Osteocyte (in vitro differentiated cells): ENCODE data around the gene TNFRSF18. TPM values are rescaled to one million over a fixed set of nuclear protein-coding genes. Genes with fewer than 3 reads are reported as not detected.

Source experiments
- DNase-seq: peaks from one replicate; pipeline ENCODE4 v3.0.0; 2021; ENCODE audit warnings: mixed read lengths; ENCODE audit not compliant: unreplicated experiment; ENCODE audit errors: extremely low spot score
- H3K27ac Mint-ChIP-seq: one replicate; pipeline ENCODE4 v1.8.0; 2021; ENCODE audit warnings: mild to moderate bottlenecking, mixed read lengths; ENCODE audit not compliant: unreplicated experiment
- H3K27me3 Mint-ChIP-seq: one replicate; pipeline ENCODE4 v1.8.0; 2021; ENCODE audit warnings: mixed read lengths; ENCODE audit not compliant: unreplicated experiment
- H3K36me3 Mint-ChIP-seq: one replicate; pipeline ENCODE4 v1.8.0; 2021; ENCODE audit warnings: mixed read lengths; ENCODE audit not compliant: unreplicated experiment
- H3K4me1 Mint-ChIP-seq: one replicate; pipeline ENCODE4 v1.8.0; 2021; ENCODE audit warnings: mixed read lengths; ENCODE audit not compliant: unreplicated experiment
- H3K4me3 Mint-ChIP-seq: one replicate; pipeline ENCODE4 v1.8.0; 2021; ENCODE audit warnings: mild to moderate bottlenecking, moderate library complexity, mixed read lengths; ENCODE audit not compliant: unreplicated experiment
- H3K9me3 Mint-ChIP-seq: one replicate; pipeline ENCODE4 v1.8.0; 2021; ENCODE audit warnings: mixed read lengths; ENCODE audit not compliant: unreplicated experiment
- CTCF ChIP-seq: fragments of 200-600 bp; sonication (generic); IDR thresholded peaks from 2 replicates; pipeline ENCODE4 v1.5.0; 2021; ENCODE audit warnings: antibody characterized with exemption, mild to moderate bottlenecking, moderate library complexity
- total RNA-seq: library from RNA; stranded (reverse); gene quantifications from 2 replicates; pipeline ENCODE4 v1.2.1, GENCODE V29; 2021

TNFRSF18 gene
- total RNA-seq, 1 donor from 2014 or later: not detected

- Mint-ChIP-seq H3K27me3 (no peaks in the 10 kb centered on the region), H3K36me3 (no peaks in the 10 kb centered on the region), H3K4me1 (peaks cover 6% of the 10 kb centered on the region), H3K4me3 (no peak overlapping the region), H3K27ac (no peak overlapping the region), H3K9me3 (no peaks in the 10 kb centered on the region)
- no peak for DNase-seq
- TF ChIP-seq CTCF: no peak
These were observed 45.2 kb downstream of the TNFRSF18 start for GRCh38 chr1:1161078-1161682.

- TF ChIP-seq CTCF: no peak
- Mint-ChIP-seq H3K9me3 (no peaks in the 10 kb centered on the region), H3K4me1 (peaks cover 3% of the 10 kb centered on the region), H3K4me3 (no peak overlapping the region), H3K27ac (no peak overlapping the region), H3K36me3 (no peaks in the 10 kb centered on the region), H3K27me3 (no peaks in the 10 kb centered on the region)
- no peak for DNase-seq
These were observed 46.0 kb downstream of the TNFRSF18 start for GRCh38 chr1:1160281-1160930.

GRCh38 chr1:1157914-1158710 is 48.3 kb downstream of the TNFRSF18 start:
- Mint-ChIP-seq H3K27ac (no peak overlapping the region), H3K4me1 (peaks cover 3% of the 10 kb centered on the region), H3K4me3 (no peak overlapping the region), H3K27me3 (no peaks in the 10 kb centered on the region), H3K36me3 (no peaks in the 10 kb centered on the region), H3K9me3 (peaks cover 5% of the 10 kb centered on the region)
- no peak for DNase-seq
- TF ChIP-seq CTCF: no peak

- Mint-ChIP-seq H3K4me3 (peak overlapping the region; percentile 42), H3K36me3 (no peaks in the 10 kb centered on the region), H3K4me1 (peaks cover 3% of the 10 kb centered on the region), H3K27me3 (no peaks in the 10 kb centered on the region), H3K27ac (no peak overlapping the region), H3K9me3 (peaks cover 10% of the 10 kb centered on the region)
- DNase-seq: no peak
- TF ChIP-seq CTCF: no peak
These were observed 48.9 kb downstream of the TNFRSF18 start for GRCh38 chr1:1157426-1157913.

- Mint-ChIP-seq H3K36me3 (no peaks in the 10 kb centered on the region), H3K27me3 (no peaks in the 10 kb centered on the region), H3K9me3 (peaks cover 12% of the 10 kb centered on the region), H3K4me1 (peaks cover 3% of the 10 kb centered on the region), H3K27ac (no peak overlapping the region), H3K4me3 (no peak overlapping the region)
- no peak for TF ChIP-seq CTCF
- no peak for DNase-seq
These were observed 49.4 kb downstream of the TNFRSF18 start for GRCh38 chr1:1157033-1157365.
